Endothelial cell of umbilical vein (primary cell): Measurements from ENCODE around the gene TGFBR3. TPM values are rescaled to one million over a fixed set of nuclear protein-coding genes. Genes with fewer than 3 reads are reported as not detected.

ENCODE experiments used
- BruUV-seq: library from RNA; stranded (reverse); fragments of 400-500 nt; replicated peaks from 2 replicates; lab custom pipeline; 2021; lab: Mats Ljungman, UMichigan
- CTCF ChIA-PET: fragments of 300-600, 350-600 bp; sonication (Branson Sonifier 250); formaldehyde crosslinking; loops from one replicate; lab custom pipeline; 2021; ENCODE audit warnings: antibody characterized with exemption, inconsistent platforms; lab: Charles Lee
- POLR2A ChIA-PET: fragments of 300-600, 350-600 bp; sonication (Branson Sonifier 250); formaldehyde crosslinking; loops from one replicate; lab custom pipeline; 2021; ENCODE audit warnings: antibody characterized with exemption, inconsistent platforms; lab: Charles Lee
- DNase-seq: peaks from one replicate; pipeline ENCODE4 v3.0.0-alpha.2; 2011; ENCODE audit warnings: low read depth, low spot score
- FAIRE-seq: peaks from 2 replicates; lab custom pipeline; 2011; peaks lifted over from hg19 to GRCh38; lab: Jason Lieb, UNC
- H2AFZ ChIP-seq: 2 replicates; pipeline ENCODE4 v1.6.0; 2012; ENCODE audit warnings: low read depth, low read length, control low read depth, inconsistent platforms
- H3K27ac ChIP-seq: 2 replicates; pipeline ENCODE4 v1.5.1; 2011; ENCODE audit warnings: low read depth, mild to moderate bottlenecking, control low read depth, low read length, moderate library complexity; ENCODE audit not compliant: insufficient read depth
- H3K27me3 ChIP-seq, 2 experiments: 2 replicates each; pipeline versions ENCODE4 v1.6.0 to v1.6.1; 2011; ENCODE audit warnings: low read length in 2 of 2, mixed read lengths in 1 of 2; ENCODE audit not compliant: control insufficient read depth in 2 of 2, insufficient read depth in 2 of 2
- H3K36me3 ChIP-seq, 2 experiments: 2 replicates in 1 of 2; 3 replicates in 1 of 2; pipeline ENCODE4 v1.5.1; 2011; ENCODE audit warnings: low read length in 2 of 2, mild to moderate bottlenecking in 1 of 2, moderate library complexity in 1 of 2; ENCODE audit not compliant: control insufficient read depth in 2 of 2, insufficient read depth in 2 of 2; ENCODE audit errors: extremely low read depth in 1 of 2
- H3K4me1 ChIP-seq: 3 replicates; pipeline ENCODE4 v1.5.1; 2011; ENCODE audit warnings: mild to moderate bottlenecking, low read length; ENCODE audit not compliant: control insufficient read depth, insufficient read depth; ENCODE audit errors: extremely low read depth
- H3K4me2 ChIP-seq: 2 replicates; pipeline ENCODE4 v1.6.1; 2011; ENCODE audit warnings: low read length, control low read depth, mixed read lengths; ENCODE audit not compliant: insufficient read depth
- H3K4me3 ChIP-seq, 3 experiments: fragments of 200-600 bp in 1 of 3; sonication (generic), shearing (Covaris generic) in 1 of 3; replicated peaks in 1 of 3; 2 replicates each; pipeline ENCODE4 v1.5.1; 2011 to 2016; ENCODE audit warnings: control low read depth in 3 of 3, low read length in 3 of 3, mild to moderate bottlenecking in 2 of 3, inconsistent platforms in 1 of 3, low read depth in 1 of 3, moderate library complexity in 1 of 3; ENCODE audit not compliant: insufficient read depth in 1 of 3
- H3K79me2 ChIP-seq: 2 replicates; pipeline ENCODE4 v1.6.0; 2012; ENCODE audit warnings: low read length, inconsistent platforms; ENCODE audit not compliant: control insufficient read depth, insufficient read depth
- H3K9ac ChIP-seq: replicated peaks from 2 replicates; pipeline ENCODE3; 2011; ENCODE audit warnings: low read length, control low read depth; ENCODE audit not compliant: insufficient read depth; ENCODE audit errors: extremely low read depth
- H3K9me1 ChIP-seq: replicated peaks from 3 replicates; pipeline ENCODE4 v1.6.0; 2011; ENCODE audit warnings: mild to moderate bottlenecking, low read length; ENCODE audit not compliant: control insufficient read depth, insufficient read depth; ENCODE audit errors: extremely low read depth
- H3K9me3 ChIP-seq: replicated peaks from 2 replicates; pipeline ENCODE4 v1.5.1; 2012; ENCODE audit warnings: low read length, inconsistent platforms; ENCODE audit not compliant: control insufficient read depth, insufficient read depth
- H4K20me1 ChIP-seq: replicated peaks from 2 replicates; pipeline ENCODE3; 2011; ENCODE audit warnings: mild to moderate bottlenecking, low read length; ENCODE audit not compliant: control insufficient read depth, insufficient read depth; ENCODE audit errors: extremely low read depth
- EZH2 ChIP-seq: IDR thresholded peaks from 2 replicates; pipeline ENCODE4 v1.6.1; 2012; ENCODE audit warnings: borderline replicate concordance, low read depth, mild to moderate bottlenecking, moderate library complexity, low read length, inconsistent platforms; ENCODE audit not compliant: severe bottlenecking
- FOS ChIP-seq: IDR thresholded peaks from 2 replicates; pipeline ENCODE4 v1.6.1; 2011; ENCODE audit warnings: mild to moderate bottlenecking, low read length, moderate library complexity, borderline replicate concordance; ENCODE audit not compliant: insufficient read depth
- GATA2 ChIP-seq: IDR thresholded peaks from 2 replicates; pipeline ENCODE4 v1.7.0; 2011; ENCODE audit warnings: low read depth, mild to moderate bottlenecking, moderate library complexity, mixed read lengths, low read length; ENCODE audit not compliant: insufficient read length, insufficient read depth
- JUN ChIP-seq: IDR thresholded peaks from 2 replicates; pipeline ENCODE4 v1.6.1; 2011; ENCODE audit warnings: borderline replicate concordance, low read depth; ENCODE audit not compliant: insufficient read length, insufficient read depth
- MYC ChIP-seq: IDR thresholded peaks from one replicate; pipeline ENCODE4 v1.6.1; 2011; ENCODE audit warnings: mild to moderate bottlenecking, low read depth, low read length
- POLR2A ChIP-seq: IDR thresholded peaks from 2 replicates; pipeline ENCODE4 v1.6.1; 2012; ENCODE audit warnings: low read depth, mild to moderate bottlenecking, control low read depth, low read length
- POLR2AphosphoS5 ChIP-seq: IDR thresholded peaks from 2 replicates; pipeline ENCODE4 v1.6.1; 2012; ENCODE audit warnings: low read depth, mild to moderate bottlenecking, control low read depth, low read length, moderate library complexity; ENCODE audit not compliant: insufficient read depth
- dilution Hi-C: fragments of 300-500 bp; cut with MboI; formaldehyde crosslinking; loops from one replicate; pipeline ENCODE4 v1.15.0; 2019; ENCODE audit warnings: low sequenced_read_pairs; ENCODE audit not compliant: extremely low pct_ligation_motif_present
- intact Hi-C: fragments of 100-400 bp; cut with micrococcal nuclease; formaldehyde crosslinking; loops from one replicate; pipeline ENCODE4 v1.10.0; 2022
- polyA plus RNA-seq, 4 experiments: library from polyadenylated mRNA; depleted of rRNA in 3 of 4; stranded (reverse) in 3 of 4; unstranded in 1 of 4; fragments of >200 nt; gene quantifications; 2 replicates each; pipeline versions ENCODE4 v1.2.1 to v1.2.3, GENCODE V29; 2011 to 2012; ENCODE audit warnings: missing spikeins in 1 of 4
- total RNA-seq: library from RNA; stranded (reverse); gene quantifications from 2 replicates; pipeline ENCODE4 v1.2.3, GENCODE V29; 2021
- TF ChIP-seq, protein P1 (sequence below): IDR thresholded peaks from 2 replicates; pipeline ENCODE4 v1.6.1; 2011; ENCODE audit not compliant: insufficient read depth, insufficient read length
- TF ChIP-seq, protein P2 (sequence below), 2 donors: IDR thresholded peaks; 1 replicate in 1 of 2; 2 replicates in 1 of 2; pipeline ENCODE4 v1.5.1; 2011; ENCODE audit warnings: low read length in 2 of 2, mild to moderate bottlenecking in 2 of 2, moderate library complexity in 2 of 2, control low read depth in 1 of 2, inconsistent platforms in 1 of 2, low read depth in 1 of 2; ENCODE audit not compliant: insufficient read depth in 1 of 2; ENCODE audit errors: extremely low read depth in 1 of 2

TGFBR3 gene
- total and polyA plus RNA-seq, 2 donors (not counting 3 experiments of a cell fraction or from before 2014, with no cell fraction given) = 8.0 to 13.4 TPM

DNA sequence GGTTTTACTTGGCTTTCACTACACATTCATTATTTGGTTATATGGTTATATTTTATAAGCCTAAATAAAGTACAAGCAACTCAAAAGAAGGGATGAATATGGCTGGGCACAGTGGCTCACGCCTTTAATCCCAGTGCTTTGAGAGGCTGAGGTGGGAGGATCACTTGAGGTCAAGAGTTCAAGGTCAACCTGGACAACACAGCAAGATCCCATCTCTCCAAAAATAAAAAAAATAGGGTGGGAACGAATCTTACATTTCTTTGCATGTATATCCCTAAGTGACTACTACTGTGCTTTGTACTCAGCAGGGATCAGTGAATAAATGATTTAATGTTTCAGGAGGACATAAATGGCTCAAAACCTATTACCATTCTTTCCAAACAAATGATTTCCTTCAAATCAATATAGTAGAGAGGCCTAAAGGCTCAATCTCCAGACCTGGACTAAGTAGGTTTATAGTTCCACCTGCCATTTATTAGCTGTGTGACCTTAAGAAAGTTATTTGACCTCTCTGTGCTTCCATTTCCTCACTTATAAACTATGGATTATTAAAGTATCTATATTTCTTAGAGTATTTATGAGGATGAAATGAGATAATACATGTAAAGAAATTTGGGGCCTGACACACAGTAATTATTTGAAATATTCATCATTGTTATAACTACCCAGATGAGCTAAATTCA is 28.3 kb downstream of the TGFBR3 start:
- H3K79me2 ChIP-seq = no peaks in the 10 kb centered on the region
- H3K4me3 ChIP-seq = no peak overlapping the region
- no peak overlapping the region for H3K27ac ChIP-seq
- ChIA-PET CTCF (interaction anchor here (1.0 kb wide), 1 partner anchor 27 kb away, joined by 3 read pairs; no protein-coding TSS in a partner anchor), POLR2A (no interaction called here)
- no peak overlapping the region for H3K4me2 ChIP-seq
- DNase-seq = no peak
- TF ChIP-seq POLR2A (no peak), MYC (no peak), JUN (no peak), FOS (no peak), POLR2AphosphoS5 (no peak), EZH2 (no peak), GATA2 (no peak)
- TF ChIP-seq, protein P1, sequence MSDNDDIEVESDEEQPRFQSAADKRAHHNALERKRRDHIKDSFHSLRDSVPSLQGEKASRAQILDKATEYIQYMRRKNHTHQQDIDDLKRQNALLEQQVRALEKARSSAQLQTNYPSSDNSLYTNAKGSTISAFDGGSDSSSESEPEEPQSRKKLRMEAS = no peak
- TF ChIP-seq, protein P2, sequence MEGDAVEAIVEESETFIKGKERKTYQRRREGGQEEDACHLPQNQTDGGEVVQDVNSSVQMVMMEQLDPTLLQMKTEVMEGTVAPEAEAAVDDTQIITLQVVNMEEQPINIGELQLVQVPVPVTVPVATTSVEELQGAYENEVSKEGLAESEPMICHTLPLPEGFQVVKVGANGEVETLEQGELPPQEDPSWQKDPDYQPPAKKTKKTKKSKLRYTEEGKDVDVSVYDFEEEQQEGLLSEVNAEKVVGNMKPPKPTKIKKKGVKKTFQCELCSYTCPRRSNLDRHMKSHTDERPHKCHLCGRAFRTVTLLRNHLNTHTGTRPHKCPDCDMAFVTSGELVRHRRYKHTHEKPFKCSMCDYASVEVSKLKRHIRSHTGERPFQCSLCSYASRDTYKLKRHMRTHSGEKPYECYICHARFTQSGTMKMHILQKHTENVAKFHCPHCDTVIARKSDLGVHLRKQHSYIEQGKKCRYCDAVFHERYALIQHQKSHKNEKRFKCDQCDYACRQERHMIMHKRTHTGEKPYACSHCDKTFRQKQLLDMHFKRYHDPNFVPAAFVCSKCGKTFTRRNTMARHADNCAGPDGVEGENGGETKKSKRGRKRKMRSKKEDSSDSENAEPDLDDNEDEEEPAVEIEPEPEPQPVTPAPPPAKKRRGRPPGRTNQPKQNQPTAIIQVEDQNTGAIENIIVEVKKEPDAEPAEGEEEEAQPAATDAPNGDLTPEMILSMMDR (IDR thresholded peaks at IDR 0.05; ENCODE audit: extremely low read depth in 1 of 2, insufficient read depth in 1 of 2, low read depth in 1 of 2, low read length in 2 of 2) = no peak
- H3K9ac ChIP-seq = no peak overlapping the region
- no peaks in the 10 kb centered on the region for H4K20me1 ChIP-seq
- BruUV-seq = no TSS peak
- no peaks in the 10 kb centered on the region for H3K9me1 ChIP-seq
- no peaks in the 10 kb centered on the region for H3K36me3 ChIP-seq
- dilution Hi-C loops = no loop called here
- no peaks in the 10 kb centered on the region for H3K4me1 ChIP-seq
- intact Hi-C loops = no loop called here
- H2AFZ ChIP-seq = no peak overlapping the region
- H3K27me3 ChIP-seq = no peaks in the 10 kb centered on the region
- no peaks in the 10 kb centered on the region for H3K9me3 ChIP-seq
- no peak for FAIRE-seq
